ENCODE data around the gene NFYA. TPM values are rescaled to one million over a fixed set of nuclear protein-coding genes. Genes with fewer than 3 reads are reported as not detected.

The NFYA gene
- total and polyA plus RNA-seq, 2 donors (not counting 1 experiment from before 2014, with no cell fraction given) = 23.3 to 44.3 TPM

GRCh38 chr6:41093729-41094128 lies 21.0 kb downstream of the NFYA start:
- Histone ChIP-seq H3K4me2 (replicated peaks; ENCODE audit: low read depth, low read length, poor library complexity, severe bottlenecking) (no peak overlapping the region), H3K4me3 (ENCODE audit: control extremely low read depth in 1 of 5, extremely low read depth in 1 of 5, insufficient read depth in 1 of 5, low read depth in 2 of 5, low read length in 4 of 5) (no peak overlapping the region), H4K20me1 (ENCODE audit: control insufficient read depth, insufficient read depth, low read length, poor library complexity, severe bottlenecking) (no peaks in the 10 kb centered on the region), H3K79me2 (ENCODE audit: control insufficient read depth, insufficient read depth, low read length) (no peaks in the 10 kb centered on the region), H3K9ac (ENCODE audit: low read length) (no peak overlapping the region), H2AFZ (ENCODE audit: insufficient read depth, low read depth, low read length, poor library complexity, severe bottlenecking) (no peak overlapping the region), H3K36me3 (replicated peaks in 1 of 2; ENCODE audit: control extremely low read depth in 1 of 2, control insufficient read depth in 1 of 2, extremely low read depth in 1 of 2, insufficient read depth in 2 of 2, low read length in 1 of 2) (peaks cover 11 to 93% of the 10 kb centered on the region in 2 experiments), H3K27me3 (replicated peaks in 1 of 4; ENCODE audit: control extremely low read depth in 1 of 4, control insufficient read depth in 3 of 4, insufficient read depth in 4 of 4, low read length in 3 of 4) (no peaks in the 10 kb centered on the region), H3K9me3 (ENCODE audit: control extremely low read depth in 1 of 3, control insufficient read depth in 2 of 3, insufficient read depth in 1 of 3, low read length in 2 of 3) (no peaks in the 10 kb centered on the region), H3K27ac (ENCODE audit: low read length in 2 of 2) (no peak overlapping the region), H3K4me1 (ENCODE audit: control insufficient read depth in 2 of 2, insufficient read depth in 2 of 2, low read length in 2 of 2) (no peaks in the 10 kb centered on the region)
- ChIA-PET CTCF (interaction anchor here (1.6 to 2.7 kb wide), 3 partner anchors 210 to 226 kb away, joined by 5 to 16 read pairs (median 12); no protein-coding TSS in a partner anchor), POLR2A (no interaction called here)
- Mint-ChIP-seq H3K27me3 (no peaks in the 10 kb centered on the region), H3K9me3 (ENCODE audit: insufficient read depth) (no peaks in the 10 kb centered on the region), H3K4me3 (no peak overlapping the region), H3K27ac (no peak overlapping the region), H3K4me1 (no peaks in the 10 kb centered on the region)
- DNase-seq (no peak), ATAC-seq (ENCODE audit: low read depth) (no peak)
- 100% methylated on average over 1 of the region's 6 CpGs for WGBS (ENCODE audit: insufficient coverage)
- intact Hi-C loops (cut with micrococcal nuclease) = no loop called here
- no peak for TF ChIP-seq EZH2 (IDR thresholded peaks at IDR 0.05; ENCODE audit: borderline replicate concordance, insufficient read depth, low read depth, low read length, poor library complexity, severe bottlenecking)

GRCh38 chr6:41097467-41098090 lies 24.8 kb downstream of the NFYA start:
- no peak overlapping the region for H2AFZ ChIP-seq (ENCODE audit: insufficient read depth, low read depth, low read length, poor library complexity, severe bottlenecking)
- no peaks in the 10 kb centered on the region for H3K79me2 ChIP-seq (ENCODE audit: control insufficient read depth, insufficient read depth, low read length)
- H3K9me3 ChIP-seq (ENCODE audit: control extremely low read depth in 1 of 3, control insufficient read depth in 2 of 3, insufficient read depth in 1 of 3, low read length in 2 of 3) = no peaks in the 10 kb centered on the region
- DNase-seq (no peak), ATAC-seq (ENCODE audit: low read depth) (no peak)
- TF ChIP-seq CTCF (IDR thresholded peaks at IDR 0.05) = no peak
- TF ChIP-seq EZH2 (IDR thresholded peaks at IDR 0.05; ENCODE audit: borderline replicate concordance, insufficient read depth, low read depth, low read length, poor library complexity, severe bottlenecking) = no peak
- H3K27me3 ChIP-seq (replicated peaks in 1 of 4; ENCODE audit: control extremely low read depth in 1 of 4, control insufficient read depth in 3 of 4, insufficient read depth in 4 of 4, low read length in 3 of 4) = no peaks in the 10 kb centered on the region
- no peak overlapping the region for H3K4me2 ChIP-seq (replicated peaks; ENCODE audit: low read depth, low read length, poor library complexity, severe bottlenecking)
- no peaks in the 10 kb centered on the region for H3K9me3 Mint-ChIP-seq (ENCODE audit: insufficient read depth)
- H3K4me1 ChIP-seq (ENCODE audit: control insufficient read depth in 2 of 2, insufficient read depth in 2 of 2, low read length in 2 of 2) = no peaks in the 10 kb centered on the region
- H3K4me3 ChIP-seq (ENCODE audit: control extremely low read depth in 1 of 5, extremely low read depth in 1 of 5, insufficient read depth in 1 of 5, low read depth in 2 of 5, low read length in 4 of 5) = no peak overlapping the region
- H3K27ac Mint-ChIP-seq = no peak overlapping the region
- H3K36me3 ChIP-seq (replicated peaks in 1 of 2; ENCODE audit: control extremely low read depth in 1 of 2, control insufficient read depth in 1 of 2, extremely low read depth in 1 of 2, insufficient read depth in 2 of 2, low read length in 1 of 2) = peaks cover 7 to 85% of the 10 kb centered on the region in 2 experiments
- H3K27me3 Mint-ChIP-seq = no peaks in the 10 kb centered on the region
- H4K20me1 ChIP-seq (ENCODE audit: control insufficient read depth, insufficient read depth, low read length, poor library complexity, severe bottlenecking) = no peaks in the 10 kb centered on the region
- WGBS (ENCODE audit: insufficient coverage) = 100% methylated on average over 2 of the region's 5 CpGs
- CTCF ChIA-PET = no interaction called here
- H3K4me3 Mint-ChIP-seq = no peak overlapping the region
- H3K9ac ChIP-seq (ENCODE audit: low read length) = no peak overlapping the region
- no peak overlapping the region for H3K27ac ChIP-seq (ENCODE audit: low read length in 2 of 2)
- no peaks in the 10 kb centered on the region for H3K4me1 Mint-ChIP-seq
- intact Hi-C loops (cut with micrococcal nuclease) = no loop called here
- POLR2A ChIA-PET = no interaction called here
